Globus pallidus (tissue), 1 donor: ENCODE results near the gene PROX2.

Experiments used
- DNase-seq: peaks from one replicate; pipeline ENCODE4 v3.0.0-alpha.2; 2015; ENCODE audit warnings: low spot score

Gene PROX2

DNA sequence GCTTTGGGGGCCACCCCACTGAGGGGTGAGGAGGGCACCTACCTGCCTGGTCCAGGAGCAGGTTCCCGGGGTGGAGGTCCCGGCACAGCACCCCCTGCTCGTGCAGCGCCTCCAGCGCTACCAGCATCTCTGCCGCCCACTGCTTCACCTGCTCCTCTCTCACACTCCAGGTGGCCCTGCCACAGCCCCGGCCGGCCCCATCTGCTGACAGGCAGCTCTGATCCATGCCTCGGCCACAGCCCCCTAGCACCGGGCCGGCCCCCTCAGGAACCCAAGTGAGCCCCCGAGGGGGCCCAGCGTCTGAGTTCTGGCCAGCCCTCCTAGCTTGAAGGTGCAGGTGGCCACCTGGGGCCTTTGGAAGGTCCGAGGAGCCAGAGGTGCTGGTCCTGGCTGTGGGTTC lies 33.6 kb upstream of the PROX2 start:
- no peak for DNase-seq

- no peak for DNase-seq
Observed at GRCh38 chr14:74908861-74909341, 33.0 kb upstream of the PROX2 start.

DNA sequence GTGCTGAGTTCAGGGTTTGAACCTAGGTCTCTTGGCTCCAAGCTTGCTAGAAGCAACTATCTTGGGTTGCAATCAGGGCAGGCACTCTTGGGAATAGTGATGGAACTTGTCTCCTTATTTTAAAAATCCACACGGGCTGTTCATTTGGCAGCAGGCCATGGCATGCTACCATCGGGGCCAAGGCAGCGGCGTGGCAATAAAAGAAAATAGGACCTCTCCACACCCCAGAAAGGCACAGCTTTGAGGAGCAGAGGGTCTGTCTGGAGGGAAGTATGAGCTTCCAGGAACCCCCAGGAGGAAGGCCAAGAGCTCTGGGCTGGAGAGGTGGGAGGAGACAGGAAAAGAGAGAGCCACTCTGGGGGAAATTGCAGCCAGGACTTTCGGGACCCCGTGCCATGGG lies 31.8 kb upstream of the PROX2 start:
- no peak for DNase-seq

- DNase-seq: no peak
Observed at GRCh38 chr14:74906925-74907521, 31.1 kb upstream of the PROX2 start.

- peak; percentile 57 for DNase-seq
Observed at GRCh38 chr14:74905595-74906142, 29.7 kb upstream of the PROX2 start.

GRCh38 chr14:74904635-74905503 lies 28.9 kb upstream of the PROX2 start:
- no peak for DNase-seq

DNA sequence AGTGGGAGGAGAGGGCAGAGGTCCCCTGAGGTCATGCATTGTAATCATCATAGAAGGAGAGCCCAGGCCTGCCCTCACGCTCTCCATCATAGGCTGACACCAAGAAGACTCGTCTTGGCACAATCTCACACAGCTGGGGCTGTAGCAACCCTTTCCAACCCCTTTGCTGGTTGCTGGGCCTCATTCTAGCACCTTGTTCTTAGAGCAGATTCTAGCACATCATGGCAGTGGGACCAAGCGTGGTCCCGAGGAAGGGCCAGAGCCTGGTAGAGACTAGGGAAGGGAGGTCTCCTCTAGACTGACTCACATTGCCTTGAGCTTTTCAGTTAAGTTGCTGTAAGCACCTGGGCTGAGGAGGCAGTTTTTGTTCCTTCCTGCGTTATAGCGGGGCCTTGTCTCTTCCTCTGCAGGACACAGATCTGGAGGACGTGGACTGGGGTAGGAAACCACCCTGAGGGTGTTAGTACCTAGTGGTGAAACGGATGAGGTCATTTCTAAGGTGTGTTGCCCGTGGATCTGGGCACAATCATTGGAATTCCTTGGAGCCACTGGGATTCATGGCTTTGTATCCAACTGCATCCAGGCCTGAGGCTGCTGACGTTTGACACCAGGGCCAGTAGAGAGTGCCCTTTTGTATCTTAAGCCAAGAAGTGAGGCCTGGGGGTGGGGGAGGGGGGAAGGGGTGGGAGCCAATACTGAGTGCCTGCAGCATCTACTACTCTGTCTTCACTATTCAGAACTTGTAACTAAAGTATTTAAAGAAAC lies 27.2 kb upstream of the PROX2 start:
- no peak for DNase-seq

DNA sequence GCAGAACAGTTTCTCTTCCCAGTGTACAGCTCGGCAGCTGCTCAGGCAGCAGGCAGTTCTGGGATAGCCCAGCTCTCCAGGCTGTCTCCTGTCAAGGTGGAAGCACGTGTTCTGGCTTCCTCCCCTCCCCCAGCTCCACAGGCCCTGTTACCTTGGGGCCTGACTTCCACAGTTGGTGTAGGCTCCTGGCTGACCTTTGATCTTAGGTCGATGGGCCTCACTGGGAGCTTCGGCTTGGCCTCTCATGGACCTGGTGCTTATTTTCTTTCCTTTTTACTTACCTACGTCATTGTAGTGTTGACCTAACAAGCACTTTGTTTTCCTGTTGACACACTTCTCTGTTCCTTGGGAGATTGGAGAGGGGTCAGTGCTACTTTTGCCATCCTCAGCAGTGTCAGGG lies 22.7 kb upstream of the PROX2 start:
- no peak for DNase-seq

- DNase-seq: no peak
Observed at GRCh38 chr14:74898083-74898482, 22.1 kb upstream of the PROX2 start.

DNA sequence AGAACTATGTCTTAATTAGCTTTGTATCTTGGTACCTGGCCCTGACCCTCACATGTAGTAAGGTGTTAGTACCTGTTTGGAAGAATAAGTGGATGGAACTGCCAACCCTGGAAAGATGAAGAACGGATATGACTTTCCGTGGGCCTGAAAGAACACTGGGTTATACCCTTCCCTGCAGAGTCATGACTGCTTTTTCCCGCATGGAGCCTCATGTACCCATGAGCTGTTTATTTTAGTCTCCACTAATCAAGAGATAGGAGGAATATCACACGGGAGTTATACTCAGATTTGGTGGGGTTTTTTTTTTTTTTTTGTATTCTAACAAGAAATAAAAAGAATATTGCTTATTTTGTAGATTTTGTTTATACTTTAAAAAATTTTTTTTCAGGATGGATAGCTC lies 21.7 kb upstream of the PROX2 start:
- DNase-seq: no peak

GRCh38 chr14:74896400-74896799 lies 20.5 kb upstream of the PROX2 start:
- DNase-seq: no peak

DNA sequence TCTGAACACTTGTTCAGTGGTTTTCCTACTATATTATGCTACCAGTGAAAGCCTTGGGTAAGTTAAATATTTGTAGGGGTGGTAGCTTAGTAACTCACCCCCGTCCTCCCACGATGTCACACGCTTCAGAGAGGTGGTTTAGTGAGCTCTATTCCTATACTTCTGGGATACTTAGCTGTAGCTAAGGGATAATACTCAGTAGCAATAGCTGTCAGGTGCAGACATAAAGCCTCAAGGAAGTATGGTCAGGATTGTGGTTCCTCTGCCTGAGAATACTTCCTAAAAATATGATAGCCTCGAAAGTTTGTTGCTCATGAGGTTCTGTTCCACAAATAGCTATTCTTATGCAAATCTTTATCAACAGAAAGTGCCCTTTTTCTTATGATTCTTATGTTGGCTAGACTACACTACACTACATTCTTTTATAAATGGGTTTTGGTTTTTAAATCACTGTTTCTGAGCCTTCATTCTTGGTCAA lies 17.7 kb upstream of the PROX2 start:
- DNase-seq: no peak

- DNase-seq: no peak
Observed at GRCh38 chr14:74892745-74893144, 16.8 kb upstream of the PROX2 start.

DNA sequence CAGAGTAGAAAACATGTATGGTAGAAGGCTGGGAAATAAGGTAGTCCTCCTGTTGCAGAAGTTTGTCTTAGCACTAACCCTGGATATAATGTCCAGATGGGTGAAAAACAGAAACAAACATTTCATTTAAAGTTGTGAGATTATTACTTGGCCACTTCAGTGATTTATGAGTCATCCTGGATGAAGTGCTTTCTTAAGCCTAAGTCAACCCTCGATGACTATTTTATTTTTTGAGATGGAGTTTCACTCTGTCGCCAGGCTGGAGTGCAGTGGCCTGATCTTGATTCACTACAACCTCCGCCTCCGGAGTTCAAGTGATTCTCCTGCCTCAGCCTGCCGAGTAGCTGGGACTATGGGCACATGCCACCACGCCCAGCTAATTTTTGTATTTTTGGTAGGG lies 15.9 kb upstream of the PROX2 start:
- DNase-seq: no peak

DNA sequence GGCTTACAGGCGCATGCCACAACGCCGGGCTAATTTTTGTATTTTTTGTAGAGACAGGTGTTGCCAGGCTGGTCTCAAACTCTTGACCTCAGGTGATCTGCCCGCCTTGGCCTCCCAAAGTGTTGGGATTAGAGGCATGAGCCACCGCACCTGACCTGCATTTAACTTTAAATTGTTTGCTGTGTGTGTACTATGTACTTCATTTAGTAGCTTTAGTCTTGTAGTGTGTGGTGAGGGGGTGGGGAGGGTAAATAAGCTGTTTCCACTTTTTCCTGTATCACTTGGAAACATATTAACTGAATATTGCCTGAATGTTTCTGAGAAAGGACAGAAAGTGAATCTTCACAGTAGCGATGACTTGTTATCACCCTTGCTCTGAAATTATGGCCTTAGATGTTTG lies 14.3 kb upstream of the PROX2 start:
- no peak for DNase-seq

DNA sequence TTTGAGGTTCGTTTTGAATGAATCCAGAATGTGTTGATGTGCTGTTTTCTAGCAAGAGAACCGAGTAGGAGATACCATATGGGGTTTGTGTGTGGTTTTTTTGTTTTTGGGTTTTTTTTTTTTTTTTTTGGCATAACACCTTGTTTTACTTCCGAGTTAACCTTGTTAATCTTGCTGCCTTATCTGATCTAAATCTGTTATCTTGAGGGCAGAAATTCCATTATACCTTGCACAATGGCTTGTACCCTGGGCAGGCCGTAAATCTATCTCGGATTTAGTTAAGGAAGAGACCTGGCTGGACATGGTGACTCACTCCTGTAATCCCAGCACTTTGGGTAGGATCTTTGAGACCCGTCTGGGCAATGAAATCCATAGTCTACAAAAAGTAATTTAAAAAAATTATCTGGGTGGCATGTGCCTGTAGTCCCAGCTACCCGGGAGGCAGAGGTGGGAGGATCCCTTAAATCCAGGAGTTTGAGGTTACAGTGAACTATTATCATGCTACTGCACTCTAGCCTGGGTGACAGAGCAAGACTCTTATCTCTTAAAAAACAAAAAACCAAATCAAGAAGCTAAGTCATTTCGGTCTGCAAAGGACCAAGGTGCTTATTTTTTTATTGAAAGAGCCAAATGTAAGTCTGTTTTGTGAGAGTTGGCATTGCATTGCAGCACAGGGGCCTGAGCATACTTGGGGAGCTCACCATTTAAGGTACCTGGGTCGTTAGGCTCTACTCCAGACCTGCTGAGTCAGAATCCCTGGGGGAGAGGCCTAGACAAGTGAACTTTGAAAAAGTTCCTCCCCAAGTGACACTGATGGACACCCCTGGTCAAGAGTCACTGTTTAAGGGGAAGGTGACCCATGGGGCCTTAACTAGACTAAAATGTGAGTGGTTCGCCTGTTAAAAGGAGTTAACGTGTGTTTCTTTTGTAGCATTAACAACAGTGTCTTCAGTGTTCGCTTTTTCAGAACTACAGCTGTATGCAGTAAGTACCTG lies 12.5 kb upstream of the PROX2 start:
- no peak for DNase-seq

GRCh38 chr14:74886001-74886400 lies 10.1 kb upstream of the PROX2 start:
- DNase-seq: no peak

- no peak for DNase-seq
Observed at GRCh38 chr14:74882103-74882920, 6.4 kb upstream of the PROX2 start.

DNA sequence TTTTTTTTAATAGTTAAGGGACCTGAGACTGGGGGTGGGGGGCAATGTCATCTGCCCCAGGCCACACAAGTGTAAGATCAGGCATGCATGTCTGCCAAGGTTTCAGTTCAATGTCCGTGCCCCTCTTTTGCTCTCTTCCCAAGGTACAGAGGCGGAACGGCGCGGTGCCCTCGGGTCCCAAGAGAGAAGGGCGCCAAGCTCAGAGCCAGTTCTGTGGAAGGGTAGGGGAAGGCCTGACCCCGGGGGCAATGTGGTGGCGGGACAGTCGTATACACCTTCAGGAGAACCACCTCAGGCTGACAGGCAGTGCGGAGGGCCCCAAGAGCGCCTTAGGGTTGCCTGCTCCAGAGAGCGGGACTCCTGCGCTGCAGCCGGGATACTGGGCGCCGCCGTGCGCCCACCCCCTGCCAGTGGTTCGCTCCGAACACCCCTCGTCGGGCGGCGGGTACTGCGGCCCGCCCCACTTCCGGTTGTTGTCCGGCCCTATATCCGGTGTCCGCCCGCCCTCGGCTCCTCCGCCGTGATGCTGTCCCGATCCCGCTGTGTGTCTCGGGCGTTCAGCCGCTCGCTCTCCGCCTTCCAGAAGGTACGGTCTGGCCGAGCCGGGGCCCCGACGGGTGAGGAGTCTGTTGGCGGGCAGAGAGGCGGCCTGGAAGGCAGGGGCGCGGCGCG lies 5.6 kb upstream of the PROX2 start, which contains the start of gene DLST:
TSS of gene DLST (plus strand) at position 486 of the 672 bp plus-strand sequence. CDS start at position 524, 38 bp downstream.
- DNase-seq: peak; percentile 80
